WTC11 (cell line): ENCODE measurements around the gene SPIRE1. TPM values are rescaled to one million over a fixed set of nuclear protein-coding genes. Genes with fewer than 3 reads are reported as not detected.

Experiments used
- ATAC-seq: fragments of 200-7000 bp; cut with Tn5 transposase; 2 replicates; pipeline ENCODE4 v1.10.0; 2021; ENCODE audit warnings: mild to moderate bottlenecking, moderate library complexity
- CTCF ChIA-PET: fragments of 300-600 bp; sonication (Branson Sonifier 250); formaldehyde crosslinking; loops from one replicate; lab custom pipeline; 2021; ENCODE audit warnings: antibody characterized with exemption; lab: Charles Lee
- POLR2A ChIA-PET: fragments of 350-600 bp; sonication (Branson Sonifier 250); formaldehyde crosslinking; loops from one replicate; lab custom pipeline; 2021; ENCODE audit warnings: antibody characterized with exemption; lab: Charles Lee
- DNase-seq: peaks from one replicate; pipeline ENCODE4 v3.0.0; 2021; ENCODE audit warnings: low spot score
- H3K27ac Mint-ChIP-seq: 2 replicates; pipeline ENCODE4 v1.8.0; 2021; ENCODE audit warnings: mixed read lengths
- H3K27me3 Mint-ChIP-seq: 2 replicates; pipeline ENCODE4 v1.8.0; 2021; ENCODE audit warnings: low read depth, mild to moderate bottlenecking, moderate library complexity, mixed read lengths
- H3K36me3 Mint-ChIP-seq: 2 replicates; pipeline ENCODE4 v1.8.0; 2021; ENCODE audit warnings: mixed read lengths
- H3K4me1 Mint-ChIP-seq: 2 replicates; pipeline ENCODE4 v1.8.0; 2022; ENCODE audit warnings: mixed read lengths
- H3K4me3 Mint-ChIP-seq: 2 replicates; pipeline ENCODE4 v1.8.0; 2021; ENCODE audit warnings: mild to moderate bottlenecking, moderate library complexity, mixed read lengths
- H3K9me3 Mint-ChIP-seq: 2 replicates; pipeline ENCODE4 v1.8.0; 2021; ENCODE audit warnings: mixed read lengths
- ARID4B ChIP-seq: sonication (generic); formaldehyde crosslinking; IDR thresholded peaks from 2 replicates; pipeline ENCODE4 v1.8.0; 2023; ENCODE audit warnings: missing genetic modification reagents, mild to moderate bottlenecking, borderline replicate concordance
- ATF3 ChIP-seq: sonication (generic); formaldehyde crosslinking; conservative IDR thresholded peaks from 2 replicates; pipeline ENCODE4 v1.8.1; 2022; ENCODE audit warnings: mild to moderate bottlenecking, missing genetic modification reagents
- GTF2I ChIP-seq: fragments of 250-450 bp; sonication (Bioruptor Pico); conservative IDR thresholded peaks from 2 replicates; pipeline ENCODE4 v1.4.0; 2021; ENCODE audit warnings: mild to moderate bottlenecking
- JUN ChIP-seq: sonication (generic); formaldehyde crosslinking; IDR thresholded peaks from 2 replicates; pipeline ENCODE4 v1.8.0; 2023; ENCODE audit warnings: mild to moderate bottlenecking, missing genetic modification reagents
- KAT7 ChIP-seq: sonication (generic); formaldehyde crosslinking; IDR thresholded peaks from 2 replicates; pipeline ENCODE4 v1.8.1; 2023; ENCODE audit warnings: missing genetic modification reagents, mild to moderate bottlenecking, borderline replicate concordance
- MAX ChIP-seq: sonication (generic); formaldehyde crosslinking; IDR thresholded peaks from 2 replicates; pipeline ENCODE4 v1.8.0; 2022; ENCODE audit warnings: mild to moderate bottlenecking, missing genetic modification reagents
- SOX15 ChIP-seq: fragments of 250-450 bp; sonication (Bioruptor Pico); IDR thresholded peaks from 2 replicates; pipeline ENCODE4 v1.9.0; 2021; ENCODE audit warnings: mild to moderate bottlenecking
- STAT6 ChIP-seq: sonication (generic); formaldehyde crosslinking; conservative IDR thresholded peaks from 2 replicates; pipeline ENCODE4 v1.8.1; 2023; ENCODE audit warnings: mild to moderate bottlenecking, low read depth, missing genetic modification reagents, moderate library complexity
- TEAD4 ChIP-seq: sonication (generic); formaldehyde crosslinking; IDR thresholded peaks from 2 replicates; pipeline ENCODE4 v1.8.0; 2022; ENCODE audit warnings: mild to moderate bottlenecking, missing genetic modification reagents
- ZBTB21 ChIP-seq: sonication (generic); formaldehyde crosslinking; IDR thresholded peaks from 2 replicates; pipeline ENCODE4 v1.8.1; 2023; ENCODE audit warnings: mild to moderate bottlenecking, missing genetic modification reagents, borderline replicate concordance
- ZBTB43 ChIP-seq: sonication (generic); formaldehyde crosslinking; IDR thresholded peaks from 2 replicates; pipeline ENCODE4 v1.8.1; 2023; ENCODE audit warnings: mild to moderate bottlenecking, missing genetic modification reagents
- ZNF138 ChIP-seq: sonication (generic); formaldehyde crosslinking; conservative IDR thresholded peaks from 2 replicates; pipeline ENCODE4 v1.8.1; 2022; ENCODE audit warnings: mild to moderate bottlenecking, moderate library complexity, missing genetic modification reagents
- ZNF263 ChIP-seq: sonication (generic); formaldehyde crosslinking; IDR thresholded peaks from 2 replicates; pipeline ENCODE4 v1.8.1; 2022; ENCODE audit warnings: low read depth, mild to moderate bottlenecking, moderate library complexity, missing genetic modification reagents
- ZNF317 ChIP-seq: sonication (generic); formaldehyde crosslinking; IDR thresholded peaks from 2 replicates; pipeline ENCODE4 v1.8.1; 2023; ENCODE audit warnings: low read depth, mild to moderate bottlenecking, moderate library complexity, missing genetic modification reagents, borderline replicate concordance
- ZNF532 ChIP-seq: fragments of 250-450 bp; sonication (Bioruptor Pico); IDR thresholded peaks from 2 replicates; pipeline ENCODE4 v1.9.0; 2021; ENCODE audit warnings: mild to moderate bottlenecking, borderline replicate concordance
- total RNA-seq: library from RNA; stranded (reverse); gene quantifications from 3 replicates; pipeline ENCODE4 v1.2.3, GENCODE V29; 2021

SPIRE1 gene
- total RNA-seq, 1 experiment from 2014 or later, result 19.3 TPM

GRCh38 chr18:12426924-12427323 is 231.0 kb downstream of the SPIRE1 start:
- 0 out of 2 replicates have a peak, but pooled peaks cover 3% of the 10 kb centered on the region for H3K4me1 Mint-ChIP-seq
- no peak overlapping the region; the same call in 1 of the 2 replicates for H3K27ac Mint-ChIP-seq
- ChIA-PET CTCF (no interaction called here), POLR2A (no interaction called here)
- H3K9me3 Mint-ChIP-seq, result 0 out of 2 replicates have a peak, but pooled peaks cover 6% of the 10 kb centered on the region
- TF ChIP-seq STAT6 (CRISPR knock-in tag), result no peak
- no peak for TF ChIP-seq ZNF138
- TF ChIP-seq ZNF263 (CRISPR knock-in tag), result no peak
- peaks cover 39% of the 10 kb centered on the region for H3K36me3 Mint-ChIP-seq
- H3K27me3 Mint-ChIP-seq, result no peaks in the 10 kb centered on the region
- H3K4me3 Mint-ChIP-seq, result no peak overlapping the region
- DNase-seq (no peak), ATAC-seq (no peak)

- Mint-ChIP-seq H3K36me3 (peaks cover 39% of the 10 kb centered on the region), H3K27ac (no peak overlapping the region), H3K27me3 (no peaks in the 10 kb centered on the region), H3K4me3 (no peak overlapping the region), H3K4me1 (peaks cover 10% of the 10 kb centered on the region), H3K9me3 (0 out of 2 replicates have a peak, but pooled peaks cover 6% of the 10 kb centered on the region)
- ChIA-PET POLR2A (no interaction called here), CTCF (interaction anchor here (3.1 kb wide), 1 partner anchor 31 kb away, joined by 18 read pairs; no protein-coding TSS in a partner anchor)
- no peak for TF ChIP-seq GTF2I
- no peak for TF ChIP-seq ZBTB43 (CRISPR knock-in tag)
- no peak for TF ChIP-seq ZNF532 (CRISPR knock-in tag)
- no peak for TF ChIP-seq MAX (CRISPR knock-in tag)
- no peak for TF ChIP-seq ZBTB21
- no peak for TF ChIP-seq TEAD4 (CRISPR knock-in tag)
- no peak for TF ChIP-seq ATF3 (CRISPR knock-in tag)
- no peak for TF ChIP-seq STAT6 (CRISPR knock-in tag)
- TF ChIP-seq ZNF317 (CRISPR knock-in tag), result no peak
- no peak for TF ChIP-seq KAT7 (CRISPR knock-in tag)
- TF ChIP-seq ARID4B (CRISPR knock-in tag), result no peak
- no peak for TF ChIP-seq JUN (CRISPR knock-in tag)
- TF ChIP-seq SOX15 (CRISPR knock-in tag), result no peak
- DNase-seq, result no peak
- ATAC-seq, result no peak
These were observed 233.7 kb downstream of the SPIRE1 start for GRCh38 chr18:12424252-12424651.
